Forelimb muscle (tissue), 1 donor: ENCODE data around the gene CTSZ. TPM values are rescaled to one million over a fixed set of nuclear protein-coding genes. Genes with fewer than 3 reads are reported as not detected.
"Not testable (repeated sequence)": the region's sequence is repeated elsewhere in the genome, so short reads cannot be mapped to it uniquely, and the experiment has no call there.

Experiments used
- DNase-seq: peaks from one replicate; pipeline ENCODE4 v3.0.0-alpha.2; 2013; ENCODE audit warnings: low read depth
- polyA plus RNA-seq: library from polyadenylated mRNA; unstranded; fragments of 120-200 nt; gene quantifications from one replicate; pipeline ENCODE4 v1.2.1, GENCODE V29; 2013; ENCODE audit not compliant: insufficient read length

CTSZ gene
- 57.3 TPM for polyA plus RNA-seq

DNA sequence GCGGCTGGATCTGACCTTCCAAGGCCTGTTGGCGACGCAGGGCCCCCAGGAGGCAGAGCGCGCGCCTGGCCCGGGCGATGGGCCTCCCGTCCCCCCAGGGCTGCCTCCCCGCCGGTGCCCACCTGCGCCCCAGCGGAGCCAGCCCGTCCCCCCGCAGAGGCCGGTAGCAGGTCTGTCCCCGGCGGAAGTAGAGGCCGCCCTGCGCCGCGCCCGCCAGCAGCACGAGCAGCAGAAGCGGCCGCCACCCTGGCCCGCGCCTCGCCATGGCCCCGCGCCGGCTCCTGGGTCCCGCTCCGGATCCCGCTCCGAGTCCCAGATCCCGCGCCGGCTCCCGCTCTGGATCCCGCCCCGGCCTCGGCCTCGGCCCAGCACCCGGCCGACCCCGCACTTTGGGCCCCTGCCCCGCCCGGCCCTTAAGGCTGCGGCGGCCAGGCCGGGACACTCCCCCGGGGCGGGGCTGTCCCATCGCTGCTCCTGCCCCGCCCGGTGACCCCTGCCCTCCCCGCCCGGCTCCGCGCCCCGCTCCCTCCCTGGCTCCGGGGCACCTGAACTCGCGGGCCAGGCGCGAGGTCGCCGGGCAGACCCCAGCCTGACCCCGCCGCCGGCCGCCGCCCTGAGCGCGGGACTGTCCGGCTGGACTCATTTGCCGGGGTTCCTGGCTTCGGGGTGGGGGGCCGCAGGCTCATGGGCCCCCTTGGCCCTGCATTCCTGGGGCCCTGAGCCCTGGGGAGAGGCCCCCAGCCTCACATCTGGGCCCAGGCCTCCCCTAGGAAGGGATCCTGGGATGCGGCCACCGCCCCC lies at the start of gene CTSZ:
TSS of gene CTSZ (minus strand) at position 391 of the 801 bp plus-strand sequence. CDS start at position 265, 126 bp downstream.
- no peak for DNase-seq

DNA sequence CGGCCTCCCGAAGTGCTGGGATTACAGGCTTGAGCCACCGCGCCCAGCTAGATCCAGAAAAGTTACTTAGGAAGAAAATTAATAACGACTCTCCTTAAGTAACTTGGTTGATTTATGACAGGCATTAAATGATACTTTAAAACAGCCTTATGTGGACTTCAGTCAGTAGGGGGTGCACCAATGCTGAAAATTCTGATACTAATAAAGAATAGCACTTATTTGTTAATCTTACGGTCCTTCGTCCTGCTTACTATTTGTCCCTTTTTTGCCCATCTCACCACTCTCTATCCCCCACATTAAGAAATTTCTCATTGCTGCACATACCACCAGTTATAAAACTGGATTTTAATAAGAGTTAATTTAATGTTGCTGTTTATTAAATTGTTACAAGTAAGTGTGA lies 48.2 kb upstream of the CTSZ start:
- no peak for DNase-seq

DNA sequence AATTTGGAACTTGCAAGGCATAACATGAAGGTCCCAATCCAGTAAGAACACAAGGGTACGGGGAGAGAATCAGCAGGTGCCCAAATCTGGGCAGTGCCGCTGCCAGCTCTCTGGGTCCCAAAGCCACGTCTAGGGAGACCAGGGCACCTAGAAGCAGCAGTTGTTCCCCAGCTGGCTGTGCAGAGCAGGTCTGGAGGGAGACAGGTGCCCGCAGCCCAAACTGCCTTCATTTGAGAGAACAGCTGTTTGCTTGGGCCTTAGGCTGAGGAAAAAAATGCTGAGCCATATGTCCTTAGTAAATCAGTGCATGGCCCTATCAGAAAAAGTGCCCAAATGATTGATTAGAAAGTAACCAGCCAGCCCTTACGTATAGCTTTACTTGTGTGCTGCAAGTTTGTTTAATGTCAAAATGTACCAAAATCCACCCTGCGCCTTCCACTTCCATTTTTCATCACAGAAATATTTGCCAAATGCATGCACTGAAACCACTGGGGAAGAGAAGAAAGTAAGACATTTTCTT lies 44.7 kb upstream of the CTSZ start:
- no peak for DNase-seq

DNA sequence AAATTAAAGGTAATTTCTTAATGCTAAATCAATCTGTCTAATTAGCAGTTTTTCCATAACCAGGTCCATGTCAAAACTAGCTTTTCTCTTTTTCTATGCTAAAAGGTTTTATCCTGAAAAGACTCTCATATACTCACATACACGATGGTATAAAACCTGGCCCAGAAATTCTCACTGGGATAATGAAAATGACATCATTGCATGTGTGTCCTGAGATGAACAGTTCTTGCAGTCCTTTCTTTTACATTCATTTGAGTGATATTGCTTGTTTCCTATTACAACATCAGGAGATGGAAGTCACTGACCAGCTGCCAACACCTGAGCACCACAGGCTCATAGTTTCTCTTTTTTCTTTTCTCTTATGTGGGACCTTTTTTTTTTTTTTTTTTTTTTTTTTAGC lies 43.4 kb upstream of the CTSZ start:
- no peak for DNase-seq

DNA sequence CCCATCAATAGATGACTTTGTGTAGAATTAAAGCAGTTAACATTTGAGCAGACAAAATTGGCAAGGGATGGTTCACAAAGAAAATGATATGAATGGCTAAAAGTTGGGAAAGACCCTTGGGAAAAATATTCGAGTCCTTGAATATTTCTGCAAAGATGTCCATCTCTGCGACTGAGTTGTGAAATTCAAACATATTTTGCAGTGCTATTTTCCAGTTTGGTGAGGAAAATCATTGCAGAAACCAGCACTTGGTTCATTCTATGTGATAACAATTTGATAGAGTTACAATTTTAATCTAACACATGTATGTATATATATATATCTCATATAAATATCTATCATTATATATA lies 41.6 kb upstream of the CTSZ start:
- no peak for DNase-seq

DNA sequence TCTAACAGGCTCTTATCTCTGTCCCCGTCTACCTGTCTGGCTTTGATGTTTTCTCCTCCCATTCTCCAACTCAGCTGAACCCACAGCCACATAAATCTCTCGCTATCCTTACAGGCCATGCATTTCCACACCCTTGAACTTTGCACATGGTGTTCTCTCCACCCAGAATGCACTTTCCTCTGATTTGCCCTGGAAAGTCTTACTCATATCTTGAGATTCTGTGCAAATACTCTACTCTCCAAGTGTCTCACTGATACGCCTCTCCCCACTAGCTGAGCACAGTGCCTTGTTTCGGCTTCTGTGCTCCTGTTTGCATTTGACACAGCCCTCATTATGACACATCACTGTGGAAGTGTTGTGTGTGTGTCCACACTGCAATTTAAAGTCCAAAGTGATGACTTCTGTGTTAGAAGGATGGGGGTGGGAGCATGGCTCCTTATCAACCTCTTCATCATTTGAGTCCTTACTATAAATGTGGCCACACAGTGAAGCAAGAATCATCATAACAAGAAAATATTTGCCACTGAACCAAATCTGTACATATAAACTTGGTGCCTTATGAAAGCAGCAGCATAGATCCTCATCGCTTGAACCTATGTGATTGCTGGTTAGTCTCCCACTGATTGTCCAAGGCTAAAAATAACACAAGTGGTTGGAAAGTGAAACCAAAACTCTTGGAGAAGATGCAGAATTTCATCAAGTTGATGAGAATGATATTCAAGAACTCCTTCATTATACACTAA lies 41.1 kb upstream of the CTSZ start:
- no peak for DNase-seq

- DNase-seq, result no peak
These were observed 39.8 kb upstream of the CTSZ start for GRCh38 chr20:59046862-59047261.

GRCh38 chr20:59044796-59045195 lies 37.7 kb upstream of the CTSZ start:
- no peak for DNase-seq

- no peak for DNase-seq
These were observed 37.2 kb upstream of the CTSZ start for GRCh38 chr20:59044295-59044694.

DNA sequence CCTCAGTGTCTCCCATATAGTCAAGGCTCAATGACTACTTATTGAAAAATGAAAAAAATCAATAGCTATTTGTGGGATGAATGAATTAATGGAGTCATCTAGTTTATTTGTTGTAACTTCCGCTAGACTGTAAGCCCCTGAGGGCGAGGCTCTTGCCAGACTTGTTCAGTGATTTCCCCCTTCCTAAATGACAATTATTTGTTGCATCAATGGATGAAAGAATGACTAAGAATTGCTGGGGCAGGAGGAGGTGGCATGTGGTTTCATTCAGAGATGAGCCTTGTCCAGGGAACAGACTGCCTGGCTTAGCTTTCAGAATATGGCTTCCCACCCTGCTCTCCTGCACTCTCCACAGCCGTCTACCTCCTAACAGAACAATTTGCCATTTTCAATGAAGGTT lies 36.6 kb upstream of the CTSZ start:
- DNase-seq, result no peak

GRCh38 chr20:59042796-59043631 lies 36.0 kb upstream of the CTSZ start:
- DNase-seq, result peak; percentile 87

GRCh38 chr20:59042151-59042795 lies 35.2 kb upstream of the CTSZ start, which contains the start of gene PRELID3B:
Gene PRELID3B, minus strand, starts transcription at chr20:59042786. Its CDS starts 56 bp downstream, at chr20:59042730.
- no peak for DNase-seq

DNA sequence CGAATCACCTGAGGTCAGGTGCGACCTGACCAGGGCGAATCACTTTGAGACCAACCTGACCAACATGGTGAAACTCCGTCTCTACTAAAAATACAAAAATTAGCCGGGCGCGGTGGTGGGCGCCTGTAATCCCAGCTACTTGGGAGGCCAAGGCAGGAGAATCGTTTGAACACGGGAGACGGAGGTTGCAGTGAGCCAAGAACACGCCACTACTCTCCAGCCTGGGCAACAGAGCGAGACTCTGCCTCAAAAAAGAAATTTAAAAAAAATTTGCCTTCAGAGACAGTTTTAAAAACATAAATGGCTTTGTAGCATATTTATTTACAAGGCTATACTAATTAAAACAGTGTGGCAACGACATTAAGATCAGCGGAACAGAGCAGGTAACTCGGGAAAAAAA lies 34.4 kb upstream of the CTSZ start:
- DNase-seq, result not testable (repeated sequence)

- DNase-seq, result no peak
These were observed 33.6 kb upstream of the CTSZ start for GRCh38 chr20:59040667-59041066.

DNA sequence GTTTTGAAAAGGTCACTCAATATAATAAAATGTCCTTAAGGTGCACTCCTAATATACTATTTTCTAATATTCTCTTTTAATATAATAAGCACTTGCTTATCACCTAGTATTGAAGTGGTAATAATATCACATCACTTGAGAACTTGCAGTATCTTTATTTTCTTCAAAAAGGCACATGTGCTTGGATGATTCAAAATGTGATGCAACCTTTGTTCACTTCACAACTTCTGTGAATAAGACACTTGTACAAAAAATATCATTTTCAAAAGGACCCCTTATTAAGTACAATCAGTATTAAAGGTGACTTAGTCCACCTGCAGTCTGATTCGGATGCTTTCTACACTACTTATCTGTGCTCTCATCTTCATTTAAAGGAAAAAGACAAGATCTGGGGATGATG lies 32.2 kb upstream of the CTSZ start:
- DNase-seq, result no peak

DNA sequence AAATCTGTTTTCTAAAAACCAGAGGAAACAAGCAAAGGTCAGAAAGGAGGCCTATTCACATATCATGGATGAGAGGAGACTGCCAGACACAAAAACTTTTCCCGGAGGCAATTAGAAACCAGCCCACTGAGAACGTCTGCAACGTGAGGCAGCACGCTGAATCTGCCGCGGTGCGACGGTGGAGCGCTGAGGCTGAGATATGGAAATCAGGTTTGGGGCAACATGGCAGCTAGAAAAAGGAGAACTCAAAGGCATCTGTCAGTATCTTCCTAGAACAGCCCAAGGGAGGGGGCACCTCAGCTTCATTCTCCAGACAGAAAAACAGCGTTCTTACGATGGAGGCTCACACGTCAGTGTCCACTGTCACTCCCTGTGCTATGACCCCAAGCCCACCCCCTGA lies 30.3 kb upstream of the CTSZ start:
- no peak for DNase-seq

- DNase-seq, result no peak
These were observed 28.3 kb upstream of the CTSZ start for GRCh38 chr20:59035381-59035780.

GRCh38 chr20:59033616-59034165 lies 26.6 kb upstream of the CTSZ start:
- DNase-seq, result no peak

- DNase-seq, result no peak
These were observed 26.0 kb upstream of the CTSZ start for GRCh38 chr20:59033093-59033492.

DNA sequence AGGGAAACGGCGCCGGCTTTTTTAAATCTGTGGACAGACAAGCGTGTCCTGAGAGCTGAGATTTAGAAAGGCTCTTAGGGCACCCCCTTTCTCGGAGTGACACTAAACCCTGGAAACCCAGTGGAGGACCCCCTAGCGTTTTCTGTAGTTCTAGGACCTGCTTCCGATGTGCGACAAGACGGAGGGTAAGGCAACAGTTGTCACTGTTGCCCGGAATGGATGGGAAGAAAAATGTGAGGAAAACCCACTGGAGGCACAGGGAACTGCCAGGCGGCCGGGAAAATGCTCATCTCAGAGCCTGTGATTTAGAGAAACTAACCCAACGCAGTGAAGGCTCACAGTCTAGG lies 25.6 kb upstream of the CTSZ start:
- no peak for DNase-seq

- DNase-seq, result peak; percentile 66
These were observed 25.1 kb upstream of the CTSZ start, which contains the start of gene ATP5F1E for GRCh38 chr20:59032023-59032712. Gene ATP5F1E, minus strand, starts transcription at chr20:59032335. Its CDS starts 84 bp downstream, at chr20:59032251.
